Activated CD8-positive, alpha-beta T cell treated with anti-CD3 and anti-CD28 coated beads, Interleukin-2, amount 10 ng/mL, durations not matched to agents 7 days and 5 days (primary cell): ENCODE data around the gene USP36. TPM values are rescaled to one million over a fixed set of nuclear protein-coding genes. Genes with fewer than 3 reads are reported as not detected.
"Not testable (repeated sequence)": the region's sequence is repeated elsewhere in the genome, so short reads cannot be mapped to it uniquely, and the experiment has no call there.

Experiments used
- ATAC-seq: fragments of 150-1000 bp; cut with Tn5 transposase; one replicate; pipeline ENCODE4 v1.10.0; 2021; ENCODE audit warnings: moderate library complexity
- CTCF ChIA-PET: fragments of 350-600 bp; sonication (Branson Sonifier 250); formaldehyde crosslinking; loops from one replicate; lab custom pipeline; 2021; ENCODE audit warnings: antibody characterized with exemption; lab: Charles Lee
- POLR2A ChIA-PET: fragments of 350-600 bp; sonication (Branson Sonifier 250); formaldehyde crosslinking; loops from one replicate; lab custom pipeline; 2021; ENCODE audit warnings: antibody characterized with exemption; lab: Charles Lee
- DNase-seq: peaks from one replicate; pipeline ENCODE4 v3.0.0-alpha.2; 2020
- H3K27ac Mint-ChIP-seq: one replicate; pipeline ENCODE4 v1.8.0; 2021; ENCODE audit warnings: mild to moderate bottlenecking, mixed read lengths
- H3K27me3 Mint-ChIP-seq: one replicate; pipeline ENCODE4 v1.8.0; 2021; ENCODE audit warnings: low read depth, mixed read lengths
- H3K36me3 Mint-ChIP-seq: one replicate; pipeline ENCODE4 v1.8.0; 2021; ENCODE audit warnings: low read depth, mixed read lengths
- H3K4me1 Mint-ChIP-seq: one replicate; pipeline ENCODE4 v1.8.0; 2021; ENCODE audit warnings: low read depth, mixed read lengths
- H3K4me3 Mint-ChIP-seq: one replicate; pipeline ENCODE4 v1.8.0; 2021; ENCODE audit warnings: mild to moderate bottlenecking, mixed read lengths
- H3K9me3 Mint-ChIP-seq: one replicate; pipeline ENCODE4 v1.8.0; 2022; ENCODE audit warnings: mixed read lengths; ENCODE audit not compliant: insufficient read depth
- total RNA-seq, 2 experiments: library from RNA; stranded (reverse); gene quantifications; one replicate each; pipeline ENCODE4 v1.2.3, GENCODE V29; 2021

Gene USP36
- total RNA-seq, 2 experiments from 2014 or later, result 67.5 TPM

DNA sequence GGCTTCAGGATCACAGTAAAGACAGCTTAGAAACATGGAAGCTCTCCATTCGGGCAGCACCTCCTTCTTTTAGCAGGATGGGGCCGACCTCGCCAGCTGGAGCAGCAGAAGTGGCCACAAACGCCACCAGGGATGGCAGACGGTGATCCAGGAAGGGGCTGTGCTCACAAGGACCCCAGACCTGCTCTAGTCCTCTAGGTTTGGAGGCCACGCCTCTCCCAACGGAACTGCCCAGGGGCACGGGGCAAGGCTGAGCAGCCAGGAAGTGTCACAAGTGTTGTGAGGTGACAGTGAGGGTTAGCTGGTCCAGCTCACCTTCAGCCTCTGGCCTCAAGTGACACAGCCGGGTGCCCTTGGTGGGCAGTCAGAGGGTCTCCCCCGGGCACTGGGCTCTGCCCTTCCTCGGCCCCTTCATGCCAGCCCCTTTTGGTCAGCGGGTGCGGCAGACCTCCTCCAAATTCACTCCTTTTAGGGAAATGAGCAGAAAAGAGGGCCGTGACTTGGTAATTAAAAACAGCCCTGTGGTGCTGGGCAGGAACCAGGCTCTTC lies 42.0 kb upstream of the USP36 start:
- Mint-ChIP-seq H3K9me3 (no peaks in the 10 kb centered on the region), H3K27ac (peak overlapping the region; percentile 82), H3K36me3 (no peaks in the 10 kb centered on the region), H3K27me3 (no peaks in the 10 kb centered on the region), H3K4me3 (no peak overlapping the region), H3K4me1 (peaks cover 36% of the 10 kb centered on the region)
- DNase-seq, result no peak
- no peak for ATAC-seq
- POLR2A ChIA-PET, result no interaction called here
- CTCF ChIA-PET, result interaction anchor here (1.5 kb wide), 1 partner anchor 17 kb away, joined by 6 read pairs; no protein-coding TSS in a partner anchor

DNA sequence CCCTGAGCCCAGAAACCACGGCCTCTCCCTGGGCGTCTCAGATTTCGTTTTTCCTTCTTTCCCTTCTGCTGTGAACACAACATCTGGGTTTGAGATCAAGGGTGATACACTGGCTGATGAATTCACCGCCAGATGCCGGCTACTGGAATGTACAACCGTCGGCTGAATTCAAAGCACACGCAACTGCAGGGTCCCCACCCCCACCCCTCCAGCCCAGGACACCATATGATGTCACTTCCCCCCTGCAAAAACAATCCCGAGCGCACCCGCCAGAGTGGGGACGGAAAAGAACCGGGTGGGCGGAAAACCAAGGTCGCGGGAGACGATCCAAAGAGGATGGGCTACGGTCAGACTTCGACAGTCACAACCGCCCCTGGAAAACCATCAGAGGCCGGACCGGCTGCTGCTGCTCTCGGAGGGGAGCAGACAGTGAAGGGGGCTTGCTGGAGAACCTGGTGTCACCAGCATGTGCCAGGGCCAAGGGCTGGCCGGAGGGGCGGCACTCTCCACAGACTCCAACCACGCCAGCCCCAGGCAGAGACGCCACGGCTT lies 39.1 kb upstream of the USP36 start:
- Mint-ChIP-seq H3K27ac (peak overlapping the region; percentile 81), H3K9me3 (no peaks in the 10 kb centered on the region), H3K4me3 (peak overlapping the region; percentile 60), H3K4me1 (peaks cover 36% of the 10 kb centered on the region), H3K36me3 (no peaks in the 10 kb centered on the region), H3K27me3 (peaks cover 4% of the 10 kb centered on the region)
- CTCF ChIA-PET, result interaction anchor here (1.0 kb wide), 1 partner anchor 36 kb away, joined by 3 read pairs; no protein-coding TSS in a partner anchor
- ATAC-seq (peak; percentile 30), DNase-seq (peak; percentile 39)
- POLR2A ChIA-PET, result interaction anchor here (0.6 kb wide), 1 partner anchor 465 kb away, joined by 3 read pairs; no protein-coding TSS in a partner anchor

- no peak for ATAC-seq
- Mint-ChIP-seq H3K27me3 (peaks cover 4% of the 10 kb centered on the region), H3K4me3 (peak overlapping the region; percentile 60), H3K27ac (peak overlapping the region; percentile 60), H3K9me3 (no peaks in the 10 kb centered on the region), H3K36me3 (no peaks in the 10 kb centered on the region), H3K4me1 (peaks cover 36% of the 10 kb centered on the region)
- POLR2A ChIA-PET, result no interaction called here
- DNase-seq, result no peak
- CTCF ChIA-PET, result interaction anchor here (1.0 kb wide), 1 partner anchor 8 kb away, joined by 3 read pairs; no protein-coding TSS in a partner anchor
Measured at GRCh38 chr17:78878871-78879527, 38.4 kb upstream of the USP36 start.

DNA sequence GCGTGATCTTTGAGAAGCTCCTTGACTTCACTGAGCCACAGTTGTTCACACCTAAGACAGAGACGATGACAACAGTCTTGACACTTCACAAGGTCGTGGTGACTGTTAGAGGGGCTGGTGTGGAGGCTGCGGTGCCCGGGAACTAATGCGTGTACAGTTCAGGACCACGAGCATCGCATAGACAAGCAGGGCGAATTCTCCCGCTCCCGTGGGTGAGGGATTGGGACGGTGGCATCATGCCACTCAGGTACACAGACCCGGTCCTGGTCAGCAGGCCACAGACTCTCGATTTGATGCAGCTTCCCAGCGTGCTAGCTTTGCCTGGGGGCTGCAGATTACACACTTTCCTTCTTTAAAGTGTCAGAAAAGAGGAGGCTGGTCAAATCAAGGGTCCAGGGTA lies 37.6 kb upstream of the USP36 start:
- POLR2A ChIA-PET, result no interaction called here
- H3K27ac Mint-ChIP-seq, result peak overlapping the region; percentile 5
- H3K4me1 Mint-ChIP-seq, result peaks cover 30% of the 10 kb centered on the region
- H3K27me3 Mint-ChIP-seq, result peaks cover 4% of the 10 kb centered on the region
- no peaks in the 10 kb centered on the region for H3K9me3 Mint-ChIP-seq
- H3K36me3 Mint-ChIP-seq, result no peaks in the 10 kb centered on the region
- H3K4me3 Mint-ChIP-seq, result no peak overlapping the region
- no peak for DNase-seq
- CTCF ChIA-PET, result interaction anchor here (1.0 to 5.0 kb wide), 2 partner anchors 9 to 12 kb away, joined by 3 to 34 read pairs; no protein-coding TSS in a partner anchor
- ATAC-seq, result no peak

- not testable (repeated sequence) for H3K27ac Mint-ChIP-seq
- CTCF ChIA-PET, result interaction anchor here (1.1 to 5.0 kb wide), 2 partner anchors 11 to 14 kb away, joined by 3 to 34 read pairs; no protein-coding TSS in a partner anchor
Measured at GRCh38 chr17:78876954-78877517, 36.4 kb upstream of the USP36 start.

GRCh38 chr17:78876094-78876597 lies 35.5 kb upstream of the USP36 start:
- ATAC-seq, result no peak
- no peak for DNase-seq
- Mint-ChIP-seq H3K9me3 (no peaks in the 10 kb centered on the region), H3K36me3 (no peaks in the 10 kb centered on the region), H3K4me3 (no peak overlapping the region), H3K27me3 (peaks cover 4% of the 10 kb centered on the region), H3K27ac (no peak overlapping the region), H3K4me1 (peaks cover 21% of the 10 kb centered on the region)
- ChIA-PET CTCF (interaction anchor here (5.0 kb wide), 1 partner anchor 10 kb away, joined by 34 read pairs; no protein-coding TSS in a partner anchor), POLR2A (no interaction called here)

More at GRCh38 chr17:78876954-78877517, 36.4 kb upstream of the USP36 start:
- POLR2A ChIA-PET, H3K36me3 Mint-ChIP-seq, H3K4me3 Mint-ChIP-seq, H3K27me3 Mint-ChIP-seq, DNase-seq, ATAC-seq, H3K9me3 Mint-ChIP-seq: not testable (repeated sequence)
- peaks cover 21% of the 10 kb centered on the region for H3K4me1 Mint-ChIP-seq

GRCh38 chr17:78875363-78876093 lies 34.9 kb upstream of the USP36 start:
- peaks cover 21% of the 10 kb centered on the region for H3K4me1 Mint-ChIP-seq
- H3K27ac Mint-ChIP-seq, result no peak overlapping the region
- peaks cover 4% of the 10 kb centered on the region for H3K27me3 Mint-ChIP-seq
- H3K36me3 Mint-ChIP-seq, result no peaks in the 10 kb centered on the region
- CTCF ChIA-PET, result interaction anchor here (5.0 kb wide), 1 partner anchor 10 kb away, joined by 34 read pairs; no protein-coding TSS in a partner anchor
- no peak for ATAC-seq
- H3K4me3 Mint-ChIP-seq, result no peak overlapping the region
- POLR2A ChIA-PET, result no interaction called here
- H3K9me3 Mint-ChIP-seq, result no peaks in the 10 kb centered on the region
- no peak for DNase-seq

DNA sequence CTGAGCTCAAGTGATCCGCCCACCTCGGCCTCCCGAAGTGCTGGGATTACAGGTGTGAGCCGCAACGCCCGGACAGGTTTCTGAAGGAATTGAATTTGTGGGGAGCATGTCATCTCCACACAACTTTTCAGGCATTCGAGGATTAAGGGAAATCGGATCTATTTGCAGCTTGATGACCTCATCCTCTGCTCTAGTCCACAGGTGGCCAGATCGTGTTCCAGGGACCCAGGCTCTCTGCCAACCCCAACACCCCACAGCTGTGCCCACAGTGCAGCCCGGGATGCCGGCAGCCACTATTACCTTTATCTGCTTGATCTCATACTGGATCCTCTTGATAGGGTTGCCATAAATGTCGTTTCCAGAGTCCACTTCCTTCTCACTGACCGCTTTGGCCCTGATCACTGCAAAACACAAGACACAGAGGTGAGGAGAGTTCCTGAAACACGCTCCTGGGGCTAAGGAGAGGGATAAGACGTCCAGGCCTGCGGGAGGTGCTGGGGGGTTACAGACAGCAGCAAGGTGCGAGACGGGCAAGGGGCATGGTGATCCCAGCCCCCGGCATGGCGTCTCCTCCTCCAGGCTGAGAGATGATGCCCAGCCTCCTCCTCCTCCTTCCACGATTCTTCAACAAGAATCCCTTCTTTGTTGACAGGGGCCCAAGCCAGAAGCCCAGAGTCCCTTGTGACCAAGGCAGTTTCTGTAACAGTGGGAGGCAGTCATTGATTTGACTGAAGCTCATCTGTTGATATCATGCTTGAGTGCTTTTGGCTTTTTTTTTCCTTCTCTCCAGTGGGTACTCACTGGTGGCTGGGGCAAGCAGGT lies 33.1 kb upstream of the USP36 start:
- no peak for ATAC-seq
- no peaks in the 10 kb centered on the region for H3K9me3 Mint-ChIP-seq

DNA sequence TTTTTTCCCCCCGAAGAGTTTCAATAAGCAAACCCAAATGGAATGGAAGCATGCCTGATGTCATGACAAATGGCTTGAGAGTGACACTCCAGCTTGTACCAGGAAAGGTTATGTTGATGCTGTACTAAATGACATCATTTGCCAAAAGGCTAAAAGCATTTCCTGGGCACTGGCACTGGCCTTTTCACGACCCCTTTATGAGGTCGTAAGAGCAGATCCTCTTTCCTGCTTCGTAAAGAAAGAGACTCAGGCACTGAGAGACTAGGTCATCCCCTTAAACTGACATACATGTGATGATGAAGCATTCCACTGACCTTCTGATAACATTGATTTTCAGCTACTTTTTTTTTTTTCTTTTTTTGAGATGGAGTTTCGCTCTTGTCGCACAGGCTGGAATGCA lies 31.9 kb upstream of the USP36 start:
- Mint-ChIP-seq H3K27ac (no peak overlapping the region), H3K4me3 (no peak overlapping the region), H3K36me3 (no peaks in the 10 kb centered on the region), H3K27me3 (peaks cover 4% of the 10 kb centered on the region), H3K9me3 (no peaks in the 10 kb centered on the region), H3K4me1 (no peaks in the 10 kb centered on the region)
- DNase-seq (no peak), ATAC-seq (no peak)
- CTCF ChIA-PET, result interaction anchor here (2.0 kb wide), 1 partner anchor 98 kb away, joined by 6 read pairs; no protein-coding TSS in a partner anchor
- POLR2A ChIA-PET, result no interaction called here

More for the DNA sequence above, 33.1 kb upstream of the USP36 start:
- no peak overlapping the region for H3K27ac Mint-ChIP-seq
- H3K36me3 Mint-ChIP-seq, result no peaks in the 10 kb centered on the region
- H3K27me3 Mint-ChIP-seq, result peaks cover 4% of the 10 kb centered on the region
- H3K4me1 Mint-ChIP-seq, result peaks cover 6% of the 10 kb centered on the region
- ChIA-PET POLR2A (no interaction called here), CTCF (interaction anchor here (1.0 to 5.0 kb wide), 2 partner anchors 8 to 410 kb away, joined by 3 to 34 read pairs; no protein-coding TSS in a partner anchor)
- no peak for DNase-seq
- no peak overlapping the region for H3K4me3 Mint-ChIP-seq

- Mint-ChIP-seq H3K4me1 (no peaks in the 10 kb centered on the region), H3K4me3 (no peak overlapping the region), H3K27me3 (no peaks in the 10 kb centered on the region), H3K9me3 (no peaks in the 10 kb centered on the region), H3K36me3 (no peaks in the 10 kb centered on the region), H3K27ac (no peak overlapping the region)
- POLR2A ChIA-PET, result no interaction called here
- DNase-seq (no peak), ATAC-seq (no peak)
- CTCF ChIA-PET, result no interaction called here
Measured at GRCh38 chr17:78870621-78871020, 30.0 kb upstream of the USP36 start.
